NCI-H510A treated with DMSO at 0.1 percent for 48 hours (cell line): ENCODE results near the gene PSD.

Experiments used
- DNase-seq: peaks from one replicate; lab custom pipeline; 2025; lab: John Stamatoyannopoulos, UW

Gene PSD

DNA sequence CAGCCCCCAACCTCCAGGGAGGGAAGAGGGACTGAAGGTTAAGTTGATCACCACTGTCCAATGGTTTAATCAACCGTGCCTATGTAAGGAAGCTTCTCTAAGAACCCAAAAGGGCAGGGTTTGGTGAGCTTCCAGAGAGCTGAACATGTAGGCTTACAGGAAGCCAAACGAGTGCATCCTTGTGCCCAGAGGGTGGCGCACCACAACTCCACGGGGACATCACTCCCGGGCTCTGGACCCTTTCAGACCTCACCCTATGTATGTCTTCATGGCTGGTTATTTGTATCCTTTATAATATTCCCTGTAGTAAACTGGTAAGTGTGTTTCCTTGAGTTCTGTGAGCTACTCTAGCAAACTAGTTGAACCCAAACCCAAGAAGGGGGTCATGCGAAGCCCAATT is 34.5 kb downstream of the PSD start:
- DNase-seq: no peak

DNA sequence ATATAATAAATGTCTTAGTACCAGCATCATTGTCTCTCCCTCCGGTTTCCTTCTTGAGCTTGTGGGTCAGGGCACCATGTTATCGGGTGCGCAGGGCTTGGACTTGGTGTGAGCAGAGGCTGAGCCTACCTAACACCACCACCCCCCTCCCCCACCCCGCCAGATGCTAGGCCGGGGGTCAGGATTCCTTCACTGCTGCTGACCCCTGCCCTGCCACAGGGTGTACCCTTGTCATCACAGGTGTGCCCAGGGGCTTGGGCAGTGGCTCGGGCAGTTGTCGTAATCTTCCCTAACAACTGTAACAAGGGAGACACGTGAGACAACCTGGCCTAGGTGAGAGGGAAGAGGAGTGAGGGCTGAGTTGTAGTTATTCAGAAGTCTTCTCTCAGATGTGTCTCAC is 35.7 kb downstream of the PSD start:
- no peak for DNase-seq

DNA sequence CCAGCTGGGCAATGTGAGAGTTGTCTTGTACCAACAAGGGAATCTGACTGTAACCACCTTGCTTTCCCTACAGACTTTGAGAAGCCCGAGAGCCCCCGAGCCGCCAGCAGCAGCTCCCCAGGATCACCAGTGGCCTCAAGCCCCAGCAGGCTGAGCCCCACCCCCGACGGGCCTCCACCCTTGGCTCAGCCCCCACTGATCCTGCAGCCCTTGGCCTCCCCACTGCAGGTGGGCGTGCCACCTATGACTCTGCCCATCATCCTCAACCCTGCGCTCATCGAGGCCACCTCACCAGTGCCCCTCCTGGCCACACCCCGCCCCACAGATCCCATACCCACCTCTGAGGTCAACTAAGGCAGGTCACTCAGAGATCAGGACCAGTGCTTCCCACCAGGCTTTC is 36.6 kb downstream of the PSD start:
- DNase-seq: no peak

DNA sequence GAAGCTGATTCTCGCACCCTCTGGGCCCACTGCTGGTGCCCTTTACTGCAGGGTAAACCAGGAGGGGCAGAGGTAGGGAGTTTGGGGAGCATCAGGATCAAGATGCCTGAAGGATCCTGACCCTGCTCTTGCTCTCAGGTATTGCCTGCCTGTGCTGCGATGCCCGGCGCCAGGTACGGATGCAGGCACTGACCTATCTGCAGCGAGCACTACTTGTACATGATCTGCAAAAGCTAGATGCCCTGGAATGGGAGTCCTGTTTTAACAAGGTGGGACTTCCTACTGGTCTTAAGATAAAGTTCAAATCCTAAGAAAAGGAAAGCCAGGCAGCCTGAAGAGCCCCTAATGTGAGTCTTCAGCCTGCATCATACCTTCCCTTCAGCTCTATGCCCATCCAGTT is 39.2 kb downstream of the PSD start:
- no peak for DNase-seq

GRCh38 chr10:102376901-102377300 is 41.7 kb downstream of the PSD start:
- DNase-seq: no peak

- no peak for DNase-seq
These were observed 42.7 kb downstream of the PSD start for GRCh38 chr10:102375867-102376266.

DNA sequence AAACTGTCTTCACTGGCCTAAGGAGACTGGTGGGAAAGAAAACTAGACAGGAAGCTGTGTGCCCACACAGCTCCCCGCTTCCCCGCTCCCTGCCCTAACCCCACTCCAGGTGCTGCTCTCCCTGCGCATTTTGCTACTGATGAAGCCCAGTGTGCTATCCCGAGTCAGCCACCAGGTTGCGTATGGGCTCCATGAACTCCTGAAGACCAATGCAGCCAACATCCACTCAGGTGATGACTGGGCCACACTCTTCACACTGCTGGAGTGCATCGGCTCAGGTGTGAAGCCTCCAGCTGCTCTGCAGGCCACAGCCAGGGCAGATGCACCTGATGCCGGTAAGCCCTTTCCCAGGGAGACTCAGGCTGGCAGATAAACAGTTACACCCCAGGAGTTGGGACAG is 43.3 kb downstream of the PSD start:
- DNase-seq: no peak

- DNase-seq: no peak
These were observed 47.3 kb downstream of the PSD start for GRCh38 chr10:102371295-102371694.

DNA sequence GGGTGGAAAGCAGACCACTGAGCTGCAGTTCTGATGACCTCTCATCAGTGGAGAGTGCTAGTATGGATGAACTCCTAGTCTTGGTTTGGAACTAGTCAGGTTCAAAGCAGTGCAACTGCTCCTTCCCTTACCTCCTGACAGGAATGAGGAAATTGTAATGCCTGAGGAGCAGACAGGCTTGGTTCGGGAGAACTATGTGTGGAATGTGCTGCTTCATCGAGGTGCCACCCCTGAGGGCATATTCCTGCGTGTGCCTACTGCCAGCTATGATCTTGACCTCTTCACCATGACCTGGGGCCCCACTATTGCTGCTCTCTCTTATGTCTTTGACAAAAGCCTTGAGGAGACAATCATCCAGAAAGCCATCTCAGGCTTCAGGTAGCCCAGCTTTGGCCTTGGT is 50.5 kb downstream of the PSD start:
- DNase-seq: no peak

DNA sequence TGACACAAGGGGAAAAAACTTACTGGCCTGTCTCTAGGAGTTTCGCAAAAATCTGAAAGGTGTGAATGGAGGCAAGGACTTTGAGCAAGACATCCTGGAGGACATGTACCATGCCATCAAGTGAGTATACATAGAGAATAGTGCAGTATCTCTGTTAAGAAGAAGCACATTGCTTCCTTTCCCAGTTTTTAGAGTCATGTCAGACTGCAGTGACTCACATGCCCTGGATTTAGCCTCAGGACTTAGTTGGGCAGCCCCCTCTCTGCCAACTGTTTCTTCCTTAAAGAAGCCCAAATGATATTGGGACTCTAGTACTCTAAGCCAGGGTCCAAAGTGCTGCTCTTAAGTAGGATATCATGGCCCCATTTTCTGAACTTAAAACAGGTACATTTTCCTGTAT is 51.1 kb downstream of the PSD start:
- DNase-seq: no peak

- DNase-seq: no peak
These were observed 59.7 kb downstream of the PSD start for GRCh38 chr10:102358712-102359382.

GRCh38 chr10:102354451-102354850 is 64.1 kb downstream of the PSD start:
- DNase-seq: no peak
